Choroid plexus epithelial cell (primary cell): ENCODE results near the gene CCNF.

Experiments used
- DNase-seq: peaks from one replicate; pipeline ENCODE4 v3.0.0-alpha.2; 2010; ENCODE audit warnings: low read depth
- H3K4me3 ChIP-seq: 2 replicates; pipeline ENCODE4 v1.5.1; 2011; ENCODE audit warnings: low read depth, mild to moderate bottlenecking, control low read depth, low read length, moderate library complexity
- TF ChIP-seq, protein P1 (sequence below): conservative IDR thresholded peaks from 2 replicates; pipeline ENCODE4 v1.5.1; 2011; ENCODE audit warnings: low read depth, mild to moderate bottlenecking, control low read depth, inconsistent platforms, low read length, moderate library complexity

Gene CCNF

DNA sequence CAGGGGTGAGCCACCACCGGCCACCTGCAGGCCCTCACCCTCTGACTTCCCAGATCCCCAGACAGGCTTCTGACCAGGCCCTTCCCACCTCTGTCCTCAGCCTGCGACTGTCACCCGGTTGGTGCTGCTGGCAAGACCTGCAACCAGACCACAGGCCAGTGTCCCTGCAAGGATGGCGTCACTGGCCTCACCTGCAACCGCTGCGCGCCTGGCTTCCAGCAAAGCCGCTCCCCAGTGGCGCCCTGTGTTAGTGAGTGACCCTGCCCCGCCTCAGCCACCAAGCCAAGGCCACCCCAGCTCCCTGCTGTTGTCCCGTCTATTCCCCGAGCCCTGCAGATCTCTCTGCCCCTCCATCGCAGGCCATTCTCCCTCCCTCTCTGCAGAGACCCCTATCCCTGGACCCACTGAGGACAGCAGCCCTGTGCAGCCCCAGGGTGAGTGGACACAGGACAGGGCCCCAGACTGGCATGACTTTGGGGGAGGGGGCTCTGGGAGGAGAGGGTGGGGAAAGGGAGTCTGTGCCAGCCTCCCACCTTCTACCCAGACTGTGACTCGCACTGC lies 43.7 kb downstream of the CCNF start:
- H3K4me3 ChIP-seq: no peak overlapping the region
- TF ChIP-seq, protein P1, sequence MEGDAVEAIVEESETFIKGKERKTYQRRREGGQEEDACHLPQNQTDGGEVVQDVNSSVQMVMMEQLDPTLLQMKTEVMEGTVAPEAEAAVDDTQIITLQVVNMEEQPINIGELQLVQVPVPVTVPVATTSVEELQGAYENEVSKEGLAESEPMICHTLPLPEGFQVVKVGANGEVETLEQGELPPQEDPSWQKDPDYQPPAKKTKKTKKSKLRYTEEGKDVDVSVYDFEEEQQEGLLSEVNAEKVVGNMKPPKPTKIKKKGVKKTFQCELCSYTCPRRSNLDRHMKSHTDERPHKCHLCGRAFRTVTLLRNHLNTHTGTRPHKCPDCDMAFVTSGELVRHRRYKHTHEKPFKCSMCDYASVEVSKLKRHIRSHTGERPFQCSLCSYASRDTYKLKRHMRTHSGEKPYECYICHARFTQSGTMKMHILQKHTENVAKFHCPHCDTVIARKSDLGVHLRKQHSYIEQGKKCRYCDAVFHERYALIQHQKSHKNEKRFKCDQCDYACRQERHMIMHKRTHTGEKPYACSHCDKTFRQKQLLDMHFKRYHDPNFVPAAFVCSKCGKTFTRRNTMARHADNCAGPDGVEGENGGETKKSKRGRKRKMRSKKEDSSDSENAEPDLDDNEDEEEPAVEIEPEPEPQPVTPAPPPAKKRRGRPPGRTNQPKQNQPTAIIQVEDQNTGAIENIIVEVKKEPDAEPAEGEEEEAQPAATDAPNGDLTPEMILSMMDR: no peak
- DNase-seq: no peak

DNA sequence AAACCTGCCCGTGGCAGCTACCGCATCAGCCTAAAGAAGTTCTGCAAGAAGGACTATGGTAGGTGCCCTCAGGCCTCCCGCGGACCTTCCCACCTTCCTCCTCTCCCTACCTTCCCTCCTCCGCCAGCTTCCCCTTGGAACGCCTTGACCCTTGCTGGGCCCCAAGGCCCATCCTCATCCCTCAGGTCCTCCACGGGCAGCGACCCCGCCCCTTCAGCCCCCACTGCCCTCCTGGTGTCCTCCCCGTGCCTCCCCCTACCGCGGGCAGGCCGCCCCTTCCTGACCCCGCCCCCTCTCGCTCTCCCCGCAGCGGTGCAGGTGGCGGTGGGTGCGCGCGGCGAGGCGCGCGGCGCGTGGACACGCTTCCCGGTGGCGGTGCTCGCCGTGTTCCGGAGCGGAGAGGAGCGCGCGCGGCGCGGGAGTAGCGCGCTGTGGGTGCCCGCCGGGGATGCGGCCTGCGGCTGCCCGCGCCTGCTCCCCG lies 44.2 kb downstream of the CCNF start:
- DNase-seq: no peak
- peak overlapping the region; percentile 24 for H3K4me3 ChIP-seq
- TF ChIP-seq, protein P1: no peak

DNA sequence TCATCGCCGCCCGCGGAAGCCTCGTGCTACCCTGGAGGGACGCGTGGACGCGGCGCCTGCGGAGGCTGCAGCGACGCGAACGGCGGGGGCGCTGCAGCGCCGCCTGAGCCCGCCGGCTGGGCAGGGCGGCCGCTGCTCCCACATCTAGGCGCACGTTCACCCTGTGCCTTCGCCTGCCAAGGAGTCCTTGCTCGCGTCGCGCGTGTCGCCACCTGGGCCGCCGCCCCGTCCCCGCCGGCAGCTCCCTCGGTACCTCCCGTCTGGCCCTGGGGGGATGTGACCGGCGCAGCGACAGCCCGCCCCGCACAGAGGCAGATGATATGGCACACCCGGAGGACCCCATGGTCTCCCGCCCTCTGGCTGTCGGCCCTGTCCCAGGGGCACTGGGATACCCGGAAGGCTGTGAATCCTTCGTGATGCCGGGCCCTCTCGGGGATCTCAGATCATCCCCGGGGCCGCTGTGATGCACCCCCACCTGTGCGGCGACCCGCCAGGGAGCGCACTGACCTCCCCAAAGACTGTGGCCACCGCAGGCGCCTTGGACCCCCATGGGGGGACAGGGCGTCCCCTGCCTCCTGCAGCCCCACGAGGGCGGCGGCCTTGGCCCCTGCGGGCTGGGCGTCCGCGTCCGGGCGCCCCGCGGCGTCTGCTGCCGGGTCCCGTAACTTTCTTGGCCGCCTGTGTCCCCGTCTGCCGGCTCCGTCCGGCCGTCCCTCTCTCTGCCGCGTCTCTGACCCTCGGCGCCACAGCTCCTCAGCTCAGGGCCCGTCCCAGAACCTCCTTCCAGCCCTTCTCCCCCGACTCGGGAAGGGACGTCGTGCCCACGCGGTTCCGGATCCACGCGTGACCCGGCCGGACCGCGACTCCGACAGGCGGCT lies 45.0 kb downstream of the CCNF start:
- DNase-seq: peak; percentile 38
- peak overlapping the region; percentile 75 for H3K4me3 ChIP-seq
- TF ChIP-seq, protein P1: peak; percentile 9

DNA sequence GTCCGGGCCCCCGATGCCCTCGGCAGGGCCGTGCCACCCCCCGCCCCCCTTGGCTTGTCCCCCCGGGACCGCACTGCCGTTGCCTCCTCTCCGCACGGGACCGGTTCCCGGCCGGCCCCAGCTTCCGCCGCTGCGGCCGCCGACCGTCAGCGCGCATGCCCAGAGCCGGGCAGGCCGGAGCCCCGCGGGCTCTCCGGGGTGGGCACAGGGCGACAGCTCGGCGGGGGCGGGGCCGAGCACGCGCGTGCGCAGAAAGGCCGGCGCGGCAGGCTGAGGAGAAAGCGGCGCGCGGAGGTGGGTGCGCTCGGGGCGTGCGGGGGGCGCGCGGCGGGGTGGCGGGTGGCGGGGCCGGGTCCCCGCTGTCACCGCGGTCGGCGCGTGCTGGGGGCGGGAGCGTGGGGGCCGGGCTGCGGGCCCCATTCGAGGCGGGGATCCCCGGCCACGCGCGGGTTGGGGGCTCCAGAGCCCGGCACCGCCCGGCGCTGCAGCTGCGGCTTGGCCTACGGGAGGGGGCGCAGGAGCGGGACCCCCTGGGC lies 45.7 kb downstream of the CCNF start, which contains the start of gene TBC1D24:
Gene TBC1D24 (plus strand): TSS at position 251 of the 536 bp plus-strand sequence. CDS start 21,022 bp downstream, outside the sequence.
- peak within 1 kb of the TSS; percentile 75 for H3K4me3 ChIP-seq
- TF ChIP-seq, protein P1: no peak
- DNase-seq: peak; percentile 80

DNA sequence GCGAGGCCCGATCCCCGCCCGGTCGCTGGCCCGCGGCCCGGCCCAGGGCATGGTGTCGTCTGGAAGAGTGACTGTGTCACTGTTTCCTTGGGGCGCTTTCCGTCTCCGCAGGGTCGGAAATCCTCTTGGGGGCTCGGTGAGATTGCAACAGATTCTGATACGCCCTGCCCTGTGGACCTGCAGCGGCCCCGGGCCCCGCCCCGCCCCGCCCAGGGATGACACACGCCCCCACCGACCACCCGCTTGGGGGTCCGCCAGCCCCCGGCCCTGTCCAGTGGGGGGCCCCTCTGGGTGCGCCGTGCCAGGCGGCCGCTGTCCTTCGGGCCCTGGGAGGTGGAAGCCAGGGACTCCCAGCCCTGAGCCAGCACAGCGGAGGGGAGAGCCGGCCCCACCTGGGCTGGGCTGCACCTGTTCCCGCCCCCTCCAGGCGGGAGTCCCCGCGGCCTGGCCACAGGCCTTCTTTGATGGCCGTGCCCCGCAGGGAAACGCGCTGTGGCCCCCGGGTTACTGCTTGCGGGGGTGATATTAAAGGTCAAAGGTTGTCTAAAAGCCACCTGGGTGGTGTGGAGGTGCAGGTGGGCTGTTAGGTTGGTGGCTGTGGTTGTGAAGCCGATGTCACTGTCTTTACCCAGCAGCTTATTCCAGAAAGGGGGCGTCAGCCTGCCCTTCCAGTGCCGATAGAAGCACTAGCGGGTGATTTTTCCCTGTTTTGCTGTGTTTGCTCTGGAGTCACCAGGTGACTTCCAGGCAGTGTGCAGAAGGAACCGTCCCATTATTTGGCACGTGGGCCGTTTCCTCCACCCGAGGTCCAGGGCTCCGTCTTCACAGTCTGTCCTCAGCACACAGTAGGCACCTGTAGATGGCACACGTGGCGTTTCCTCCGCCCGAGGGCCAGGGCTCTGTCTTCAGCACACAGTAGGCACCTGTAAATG lies 46.4 kb downstream of the CCNF start:
- H3K4me3 ChIP-seq: peak overlapping the region; percentile 75
- no peak for DNase-seq
- TF ChIP-seq, protein P1: no peak

DNA sequence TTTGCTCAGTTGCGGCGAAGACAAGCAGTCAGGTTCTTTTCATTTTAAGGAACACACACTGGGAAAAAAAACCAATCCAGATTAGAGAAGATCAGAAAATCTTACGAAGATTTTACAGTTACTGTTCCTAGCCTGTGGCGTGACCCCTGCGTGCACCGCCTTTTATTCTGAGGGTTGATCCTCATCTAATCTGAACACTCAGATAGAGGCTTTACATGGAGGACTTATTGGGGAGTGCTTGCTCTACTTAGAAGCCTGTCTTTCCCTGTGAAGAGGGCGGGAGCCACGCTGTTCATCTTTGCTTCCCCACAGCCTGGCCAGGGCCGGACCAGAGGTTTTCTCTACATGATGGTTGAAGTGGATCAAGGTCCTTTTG lies 47.1 kb downstream of the CCNF start:
- no peak for DNase-seq
- H3K4me3 ChIP-seq: no peak overlapping the region

More for the DNA sequence above, 47.1 kb downstream of the CCNF start:
- TF ChIP-seq, protein P1: no peak
